NCI-H446 treated with DMSO at 0.1 percent for 48 hours (cell line): ENCODE results near the gene ITGB4.
"Not testable (repeated sequence)": the region's sequence is repeated elsewhere in the genome, so short reads cannot be mapped to it uniquely, and the experiment has no call there.

Experiments
- DNase-seq: peaks from one replicate; lab custom pipeline; 2025; lab: John Stamatoyannopoulos, UW

The ITGB4 gene

DNA sequence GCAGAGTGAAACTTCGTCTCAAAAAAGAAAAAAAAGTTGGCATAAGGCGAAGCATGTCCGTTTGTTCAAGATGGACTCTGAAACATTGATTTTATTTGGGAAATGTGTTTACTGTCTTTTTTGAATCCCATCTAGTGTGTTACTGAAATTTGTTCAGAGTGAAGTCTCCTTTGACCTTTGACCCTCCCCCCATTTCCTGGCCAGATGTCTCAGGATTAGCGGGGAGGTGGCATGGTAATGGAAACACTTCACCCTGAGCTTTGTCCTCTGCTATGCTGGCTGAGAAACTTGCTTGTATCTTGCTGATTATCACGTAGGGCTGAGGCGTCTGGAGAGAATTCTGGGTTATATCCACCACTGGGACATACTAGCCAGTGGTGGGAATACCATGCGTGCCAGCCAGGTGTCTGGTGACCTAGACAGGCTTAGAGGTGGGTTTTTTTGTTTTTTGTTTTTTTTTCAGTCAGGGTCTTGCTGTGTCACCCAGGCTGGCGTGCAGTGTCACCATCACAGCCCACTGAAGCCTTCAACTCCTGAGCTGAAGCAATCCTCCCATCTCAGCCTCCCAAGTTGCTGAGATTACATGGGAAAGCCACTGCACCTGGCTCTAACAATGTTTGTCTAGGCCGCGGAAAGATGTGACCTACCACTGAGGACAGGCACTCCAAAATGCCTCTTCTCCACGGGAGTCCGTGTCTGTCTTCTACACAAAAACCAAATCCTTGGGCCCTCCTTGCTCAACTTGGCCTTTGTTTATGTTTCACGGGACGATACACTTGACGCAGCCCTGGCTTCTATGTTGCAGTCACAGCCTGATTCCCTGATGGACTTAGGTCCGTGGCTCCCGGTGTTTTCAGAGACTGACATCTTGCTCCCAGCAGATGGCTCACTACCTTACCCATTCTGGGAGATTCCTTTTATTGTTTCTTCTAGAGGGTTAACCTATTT, 50.3 kb downstream of the ITGB4 start:
- DNase-seq: no peak

DNA sequence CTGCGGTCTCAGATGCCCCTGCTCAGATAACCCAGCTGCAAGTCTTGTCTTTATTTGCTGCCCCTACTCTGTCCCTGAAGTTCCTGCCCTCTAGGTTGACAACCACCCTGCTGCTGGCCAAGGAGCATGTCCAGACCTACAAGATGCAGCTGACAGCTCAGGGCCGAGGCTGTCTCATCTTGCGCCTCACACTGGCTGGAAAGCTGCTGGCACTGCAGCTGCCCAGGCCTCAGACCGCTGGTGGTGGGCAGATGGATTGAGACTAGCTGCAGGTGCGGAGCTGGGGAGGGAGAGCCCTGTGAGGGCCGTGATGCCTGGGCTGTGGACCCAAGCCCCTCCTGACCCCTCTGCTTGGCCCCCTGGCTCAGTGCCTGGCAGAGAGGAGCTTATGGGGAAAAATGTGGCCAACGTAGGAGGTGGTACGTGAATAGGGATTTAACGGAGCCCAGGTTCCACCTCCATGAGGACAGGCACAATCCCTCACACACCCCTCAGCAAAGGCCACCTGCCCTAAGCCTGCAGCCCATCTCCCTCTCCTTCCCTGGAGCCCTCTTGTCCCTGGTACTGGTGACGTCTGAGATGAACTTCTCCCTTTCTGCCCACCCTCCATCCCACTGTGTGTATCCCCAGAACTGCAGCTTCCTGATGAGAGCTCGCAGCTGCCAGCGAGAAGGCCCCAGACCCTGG, 52.0 kb downstream of the ITGB4 start:
- DNase-seq: no peak

DNA sequence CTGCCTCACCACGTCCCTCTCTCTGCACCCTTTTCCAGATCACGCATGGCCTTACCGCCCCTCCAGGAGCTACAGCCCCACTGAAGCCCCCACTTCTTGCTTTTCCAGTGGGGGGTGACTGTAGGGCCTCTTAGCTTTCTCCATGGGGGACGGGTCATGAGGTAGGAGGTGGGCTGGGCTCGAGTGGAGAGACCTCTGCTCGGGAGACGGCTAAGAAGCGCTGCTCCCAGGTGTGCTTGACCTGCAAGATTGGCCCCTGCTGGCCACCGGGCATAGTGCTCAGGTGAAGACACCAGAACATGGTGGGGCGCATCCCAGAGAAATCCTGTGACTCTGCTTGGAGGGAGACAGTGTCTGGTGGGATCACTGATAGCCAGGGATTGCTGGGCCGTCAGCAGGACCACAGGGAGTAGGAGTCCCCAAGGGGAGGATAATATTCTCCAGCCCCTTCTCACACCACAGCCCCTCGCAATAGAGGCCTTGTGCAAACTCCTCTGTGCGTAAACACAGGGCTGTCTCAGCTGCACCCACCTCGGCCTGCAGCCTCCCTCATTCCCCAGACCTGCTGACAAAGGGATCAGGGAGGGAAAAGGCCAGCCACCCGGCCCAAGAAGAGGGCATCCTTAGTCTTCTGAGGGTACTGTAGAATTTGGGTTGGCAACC, 52.7 kb downstream of the ITGB4 start:
- DNase-seq: no peak

DNA sequence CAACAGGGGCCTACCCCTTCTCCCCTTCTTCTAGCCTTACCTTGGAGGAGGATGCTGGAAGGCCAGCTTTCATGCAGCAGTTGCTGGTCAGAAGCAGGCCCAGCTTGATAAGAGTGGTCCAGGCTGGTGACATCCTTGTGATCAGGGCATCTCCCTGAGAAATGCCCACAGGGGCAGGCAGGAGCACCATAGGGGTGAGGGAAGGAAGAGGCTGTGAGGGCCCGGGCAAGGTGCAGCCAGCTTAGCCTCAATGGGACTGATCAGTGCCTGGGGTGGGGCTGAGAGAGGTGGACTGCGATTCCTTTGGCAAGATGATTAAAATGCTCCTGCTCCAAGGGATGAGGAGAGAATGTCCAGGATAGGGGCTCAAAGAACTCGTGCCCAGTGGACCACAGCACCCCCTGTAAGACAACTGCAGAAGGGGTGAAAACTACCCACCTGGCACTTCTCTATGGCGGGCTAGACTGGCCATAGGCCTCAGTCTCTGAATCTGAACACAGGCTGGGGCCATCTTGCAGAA, 53.3 kb downstream of the ITGB4 start:
- DNase-seq: no peak

DNA sequence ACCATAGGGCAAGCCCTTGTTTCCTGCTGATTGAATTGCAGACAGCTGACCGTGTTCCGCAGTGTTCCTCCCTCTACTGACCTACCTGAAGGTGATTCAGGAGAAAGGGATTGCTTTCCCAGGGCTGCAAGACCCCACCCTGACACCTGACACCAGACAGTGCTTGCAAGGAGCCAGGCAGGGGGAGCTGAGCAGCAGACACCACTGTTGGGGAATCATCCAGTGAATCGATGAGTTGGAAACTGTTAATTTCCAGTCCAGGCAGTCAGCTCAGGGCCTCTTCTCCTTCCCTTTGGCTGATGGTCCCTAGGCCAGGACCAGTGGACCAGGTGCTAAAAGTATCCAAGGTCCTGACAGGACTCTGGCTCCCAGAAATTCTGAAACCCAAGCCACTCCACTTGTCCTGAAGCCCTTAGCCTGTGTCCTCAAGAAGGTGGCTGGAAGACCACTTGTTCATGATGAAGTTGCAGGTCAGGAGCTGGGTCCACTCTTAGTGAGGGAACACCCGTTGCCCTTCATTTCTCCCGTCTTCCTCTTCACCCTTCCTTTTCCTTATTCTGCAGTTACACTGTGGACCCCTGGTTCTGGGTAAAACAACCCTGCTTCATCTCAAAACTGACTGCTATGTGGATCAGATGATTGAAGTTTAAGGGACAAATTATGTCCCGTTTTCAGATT, 53.9 kb downstream of the ITGB4 start:
- peak; percentile 22 for DNase-seq

DNA sequence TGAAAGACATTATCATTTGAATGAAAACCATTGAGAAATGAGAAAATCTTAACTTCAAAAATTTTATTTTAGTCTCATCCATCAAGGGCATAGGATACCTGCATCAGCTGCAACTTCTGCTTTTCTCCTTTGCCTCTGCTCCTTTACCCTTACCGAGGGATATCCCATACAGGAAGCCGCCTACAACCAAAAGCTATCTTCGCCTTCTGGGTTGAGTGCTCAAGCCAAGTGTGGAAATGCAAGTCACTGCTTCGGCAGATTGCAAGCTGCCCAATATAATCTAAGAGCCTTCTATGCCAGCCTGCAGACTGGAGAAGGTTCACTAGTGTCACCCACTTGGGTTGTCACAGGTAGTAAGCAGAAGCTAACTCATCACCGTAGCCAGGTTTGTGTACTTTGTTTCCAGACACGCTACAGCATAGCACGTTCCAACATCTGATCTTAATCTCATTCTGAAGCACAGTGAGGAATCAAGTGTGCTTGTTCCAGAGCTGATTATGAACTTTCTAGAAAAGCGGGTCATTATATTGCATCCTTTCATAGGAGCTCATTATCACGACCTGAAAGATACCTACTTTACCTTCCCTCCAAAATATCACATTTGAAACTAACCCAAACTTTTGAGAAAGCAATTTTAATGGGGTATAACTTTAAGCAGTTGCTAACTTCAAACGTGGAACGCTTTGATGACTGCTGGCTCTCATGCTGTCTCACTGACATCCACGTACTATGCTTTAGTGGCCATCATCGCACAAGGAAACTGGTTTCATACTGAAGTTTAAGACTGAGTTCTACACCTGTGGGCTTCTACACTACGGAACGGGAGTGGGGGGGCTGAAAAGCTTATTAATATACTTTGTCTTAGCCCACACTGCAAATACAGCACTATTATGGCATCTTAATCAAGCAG, 55.4 kb downstream of the ITGB4 start:
- DNase-seq: no peak

DNA sequence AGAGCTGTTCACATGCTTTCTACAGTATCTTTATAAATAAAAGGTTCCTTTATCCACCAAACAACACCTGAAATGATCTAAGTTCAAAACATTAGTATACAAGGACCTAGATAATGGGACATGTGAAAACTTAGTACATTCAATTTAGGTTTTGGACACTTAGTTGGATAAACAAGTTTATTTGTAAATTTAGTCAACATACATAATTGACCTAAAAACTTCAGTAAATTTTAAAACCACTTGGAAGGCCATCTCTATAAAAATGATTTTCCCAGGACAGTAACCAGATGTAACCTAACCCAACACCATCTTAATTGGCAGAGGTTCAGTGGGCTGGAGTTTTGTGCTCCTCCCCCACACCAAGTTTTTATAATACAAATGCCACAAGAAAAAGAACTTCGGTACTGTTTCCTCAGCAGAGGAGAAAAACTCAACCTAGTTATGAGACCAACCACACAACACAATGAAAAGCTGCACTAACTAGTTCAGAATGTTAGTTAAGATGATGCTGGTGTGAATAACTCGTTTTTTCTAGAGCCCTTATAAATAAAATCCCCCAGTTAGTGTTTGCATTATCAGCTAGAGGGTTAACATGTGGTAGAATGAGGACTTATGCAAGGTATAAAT, 56.1 kb downstream of the ITGB4 start:
- no peak for DNase-seq

DNA sequence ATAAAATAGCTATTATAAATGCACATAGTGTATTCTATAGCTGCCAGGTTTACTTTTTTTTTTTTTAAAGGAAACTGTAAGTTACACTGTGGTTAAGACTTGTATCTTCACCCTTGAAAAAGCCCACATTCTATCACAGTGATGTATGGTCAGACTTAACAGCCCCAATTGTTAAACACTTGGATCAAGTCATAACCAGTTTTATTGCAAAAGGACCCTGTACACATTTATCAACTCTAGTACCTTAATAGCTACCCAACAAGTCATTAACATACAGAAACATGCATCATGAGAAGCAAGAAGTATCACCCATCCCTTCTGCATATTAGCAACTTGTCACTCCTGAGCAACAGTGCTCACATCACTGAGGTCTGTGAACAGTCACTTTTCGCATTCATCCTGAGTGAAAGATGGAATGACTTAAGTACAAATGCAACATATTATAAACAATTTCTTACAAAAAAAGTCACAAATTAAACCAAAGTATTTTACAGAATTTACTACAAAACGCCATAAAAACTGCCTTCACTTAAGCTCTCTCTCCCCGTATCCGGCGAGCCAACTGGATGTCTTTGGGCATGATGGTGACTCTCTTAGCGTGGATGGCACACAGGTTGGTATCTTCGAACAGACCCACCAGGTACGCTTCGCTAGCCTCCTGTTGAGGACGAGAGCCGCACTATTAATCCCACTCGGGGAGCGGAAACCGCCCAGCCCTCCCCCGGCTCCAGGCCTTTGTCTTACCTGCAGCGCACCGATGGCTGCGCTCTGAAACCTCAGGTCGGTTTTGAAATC, 57.0 kb downstream of the ITGB4 start:
- DNase-seq: not testable (repeated sequence)

DNA sequence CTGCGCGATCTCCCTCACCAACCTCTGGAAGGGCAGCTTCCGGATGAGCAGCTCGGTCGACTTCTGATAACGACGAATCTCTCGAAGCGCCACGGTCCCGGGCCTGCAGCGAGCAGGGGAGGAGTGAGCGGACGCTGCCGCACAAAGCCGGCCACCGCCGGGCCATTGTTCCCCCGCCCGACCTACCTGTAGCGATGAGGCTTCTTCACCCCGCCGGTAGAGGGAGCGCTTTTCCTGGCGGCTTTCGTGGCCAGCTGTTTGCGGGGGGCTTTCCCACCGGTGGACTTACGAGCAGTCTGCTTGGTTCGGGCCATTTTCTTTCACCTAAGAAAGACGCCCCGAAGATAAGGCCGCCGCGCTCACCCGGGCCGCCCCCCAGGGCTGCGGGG, 57.6 kb downstream of the ITGB4 start:
- no peak for DNase-seq

DNA sequence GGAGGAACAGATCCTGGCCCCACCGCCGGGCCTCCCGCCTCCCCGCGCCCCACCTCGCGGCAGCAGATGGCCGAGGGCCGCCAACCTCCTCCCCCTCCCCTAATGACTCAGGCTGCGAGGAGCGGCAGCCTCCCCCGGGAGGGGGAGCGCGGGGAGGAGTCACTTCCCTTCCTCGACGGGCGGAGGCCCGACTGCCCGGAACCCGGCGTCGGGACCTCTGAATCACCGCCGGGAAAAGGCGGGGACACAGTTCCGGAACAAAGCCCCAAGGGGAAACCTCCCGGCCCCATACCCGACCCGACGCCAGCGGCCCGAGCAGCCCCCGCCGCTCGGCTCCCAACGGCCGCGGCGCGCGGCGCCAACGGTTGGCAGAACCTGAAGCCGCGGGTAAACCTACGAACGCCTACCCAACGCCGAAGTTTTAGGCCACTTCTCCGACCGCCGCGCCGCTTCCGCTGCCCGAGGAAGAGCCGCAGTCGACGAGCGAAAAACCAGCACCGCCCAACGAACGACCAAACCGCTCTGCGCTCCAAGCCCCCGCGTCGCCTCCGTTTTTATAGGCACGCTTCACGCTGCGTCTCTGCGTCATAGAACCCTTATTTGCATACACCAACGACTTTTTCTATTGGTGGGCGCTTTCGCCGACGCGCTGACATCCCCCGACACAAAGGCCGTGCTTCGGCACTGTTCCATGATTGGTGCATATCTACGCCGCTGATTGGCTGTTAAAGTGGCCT, 58.2 kb downstream of the ITGB4 start:
- peak; percentile 100 for DNase-seq

DNA sequence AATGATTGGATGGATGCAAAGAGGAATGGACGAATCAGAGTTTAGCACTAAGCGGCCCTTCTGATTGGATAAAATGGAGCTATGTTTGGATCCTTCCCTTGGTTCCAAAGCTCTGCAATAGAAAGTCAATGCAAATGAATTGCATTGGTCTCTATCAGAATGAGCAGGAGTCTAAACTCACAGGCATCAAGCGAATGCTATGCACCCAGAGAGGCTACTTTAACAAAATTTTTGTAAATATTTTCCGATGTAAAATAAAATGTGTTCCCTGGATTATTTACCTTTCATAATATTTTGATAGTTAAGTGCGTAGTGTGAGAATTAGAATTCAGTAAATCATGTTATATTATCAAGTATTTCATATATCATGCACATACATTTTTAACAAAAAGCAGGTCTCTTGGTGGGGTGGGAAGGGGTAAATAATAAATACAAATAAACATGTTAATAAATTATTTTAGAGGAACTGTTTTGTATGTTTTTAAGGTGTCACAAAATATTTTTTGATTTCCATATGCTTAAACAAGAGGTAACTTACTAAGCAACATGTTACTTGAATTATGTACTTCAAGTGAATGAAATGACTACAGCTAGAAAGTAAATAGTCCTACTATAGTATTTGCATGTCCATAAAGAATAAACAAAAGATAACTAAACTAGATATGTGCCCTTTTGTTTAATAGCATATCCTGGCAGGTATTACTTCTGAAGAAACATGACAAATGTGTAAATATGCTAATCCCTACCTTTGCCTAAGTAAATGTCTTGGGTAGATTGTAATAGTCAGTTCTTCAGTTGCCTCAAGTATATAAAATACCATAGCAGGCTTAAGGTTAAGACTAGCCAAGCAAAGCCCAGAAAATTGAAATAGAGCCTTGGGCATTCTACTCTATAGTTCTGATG, 59.0 kb downstream of the ITGB4 start:
- DNase-seq: no peak

DNA sequence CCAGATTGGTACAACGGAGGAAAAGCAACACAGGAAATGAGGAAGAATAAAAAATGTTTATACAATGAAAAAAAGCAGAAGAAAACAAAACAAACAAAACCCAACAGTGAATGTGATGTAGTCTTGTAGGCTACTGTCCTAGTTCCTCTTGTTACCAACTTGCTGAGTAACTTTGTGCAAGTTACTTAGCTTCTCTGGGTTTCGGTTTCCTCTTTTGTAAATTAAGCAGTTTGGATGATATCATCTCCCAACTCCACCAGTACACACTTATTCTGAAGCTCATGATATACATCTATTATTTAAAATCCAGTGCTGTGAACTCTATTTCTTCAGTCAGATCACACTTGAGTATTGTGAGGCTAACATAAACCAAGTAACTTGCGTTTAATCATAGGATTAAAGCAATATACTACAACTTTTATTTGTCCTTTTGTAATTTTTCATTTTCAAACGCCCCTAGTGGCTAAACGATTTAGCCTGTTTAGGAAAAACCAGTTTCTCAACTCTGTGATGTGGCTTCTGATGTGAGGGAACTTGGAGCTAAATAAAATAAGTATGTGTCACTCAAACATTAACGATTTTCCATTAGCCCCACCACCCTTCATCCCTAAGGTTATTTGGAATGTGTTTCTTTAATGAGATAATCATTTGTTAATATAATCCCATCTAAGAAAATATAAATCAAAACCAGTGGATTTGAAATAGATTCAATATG, 62.0 kb downstream of the ITGB4 start:
- DNase-seq: no peak

DNA sequence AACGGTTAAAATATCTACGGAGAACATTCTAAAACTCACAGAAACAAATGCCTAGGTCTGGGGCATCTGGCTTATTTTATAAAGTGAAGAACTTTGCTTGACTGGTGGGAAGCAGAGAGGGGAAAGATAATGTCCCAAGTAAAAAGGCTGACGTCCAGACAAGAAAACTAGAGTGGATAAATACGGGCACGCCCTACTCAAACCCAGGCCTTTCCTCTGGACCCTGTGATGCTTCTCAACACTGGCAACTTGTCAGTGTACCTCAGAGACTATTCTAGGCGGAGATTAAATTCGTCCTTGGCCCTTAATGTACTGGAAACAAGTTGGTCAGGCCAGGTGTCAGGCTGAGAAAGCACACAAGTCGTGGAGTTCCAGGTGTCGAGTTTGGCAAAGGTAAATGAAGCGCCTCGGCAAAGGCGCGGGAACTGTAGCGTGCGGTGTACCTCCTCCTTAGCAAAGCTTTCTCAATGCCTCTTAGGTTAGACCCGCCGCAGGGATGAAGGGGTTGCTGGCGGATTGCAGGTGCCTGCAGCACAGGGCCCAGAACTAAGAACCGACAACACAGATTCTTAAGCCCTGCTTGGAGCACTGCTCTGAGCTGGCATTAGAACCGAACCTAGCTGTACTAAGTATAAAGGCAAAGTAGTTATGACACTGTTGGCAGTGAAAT, 62.7 kb downstream of the ITGB4 start:
- DNase-seq: no peak

DNA sequence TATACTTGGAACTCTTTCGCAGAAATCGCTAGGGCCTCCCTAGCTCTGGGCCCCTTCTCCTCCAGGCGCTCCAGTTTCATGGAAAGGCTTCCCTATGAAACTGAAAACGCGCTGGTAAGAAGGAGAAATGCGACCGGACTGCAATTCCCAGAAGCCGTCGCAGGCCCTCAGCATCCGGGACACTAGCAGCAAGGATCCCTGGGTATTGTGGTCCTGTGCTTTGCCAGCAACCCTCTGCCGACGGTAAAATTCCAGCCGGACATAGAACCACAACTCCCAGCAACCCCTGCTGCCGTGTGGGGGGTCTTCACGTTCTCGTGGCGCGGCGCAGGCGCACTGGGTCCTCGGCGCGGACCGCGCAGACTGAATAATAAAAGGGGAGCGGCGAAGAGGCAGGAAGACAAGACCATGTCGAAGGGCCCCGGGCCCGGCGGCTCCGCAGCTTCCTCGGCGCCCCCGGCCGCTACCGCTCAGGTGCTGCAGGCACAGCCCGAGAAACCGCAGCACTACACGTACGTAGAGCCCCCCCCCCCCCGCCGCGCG, 63.3 kb downstream of the ITGB4 start, which contains the start of gene UNK:
Gene UNK (plus strand): TSS at position 334 of the 543 bp plus-strand sequence. CDS start 75 bp downstream, at position 409.
- DNase-seq: peak; percentile 99

DNA sequence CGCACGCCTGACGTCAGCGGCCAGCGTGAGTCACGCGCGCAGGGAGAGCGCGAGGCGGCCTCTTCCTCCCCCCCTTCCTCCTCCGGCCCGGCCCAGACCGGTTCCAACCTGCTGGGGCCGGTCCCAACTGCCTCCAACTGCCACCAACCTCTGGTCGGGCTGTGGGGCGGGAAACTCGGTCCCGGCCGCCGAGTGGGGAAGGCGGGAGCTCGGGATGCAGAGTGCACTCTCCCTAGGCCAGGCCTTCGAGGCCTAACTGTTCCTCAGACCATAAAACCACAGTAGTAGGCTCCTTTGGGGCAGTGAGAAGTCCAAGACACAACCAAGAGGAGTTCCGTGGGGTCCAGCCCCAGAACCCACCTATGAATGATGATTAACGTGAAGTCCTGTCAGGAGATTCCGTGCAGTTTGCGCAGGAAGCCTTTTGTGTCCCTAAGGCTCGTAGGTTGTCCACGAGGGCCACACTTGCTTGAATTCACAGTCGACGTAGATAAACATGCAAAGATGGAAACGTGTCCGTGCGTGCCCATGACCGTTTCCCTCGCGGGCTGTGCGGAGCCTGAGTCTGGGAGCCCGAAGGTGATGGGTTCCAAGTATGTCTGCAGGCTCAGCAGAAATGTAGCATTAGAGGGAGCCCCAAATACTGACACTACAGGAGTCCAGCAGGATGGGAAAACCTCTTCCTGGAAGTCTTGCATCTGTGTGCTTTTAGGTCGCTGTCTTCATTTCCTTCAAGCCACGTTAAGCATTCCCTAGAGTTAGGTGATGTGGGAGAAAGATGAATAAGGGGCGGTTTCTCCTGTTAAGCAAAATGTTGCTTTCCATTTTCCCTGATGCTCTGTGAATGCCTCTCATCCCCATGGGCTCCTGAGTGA, 64.0 kb downstream of the ITGB4 start:
- peak; percentile 92 for DNase-seq
